ENCODE results near the gene MYL4. TPM values are rescaled to one million over a fixed set of nuclear protein-coding genes. Genes with fewer than 3 reads are reported as not detected.

MYL4 gene
- 0.17 TPM in 1 of 5 replicates, not detected in the others for total RNA-seq (2022; extraction: Qiagen RNA extraction; ENCODE audit: low read depth)

GRCh38 chr17:47208744-47209488, at the start of gene MYL4:
TSS of gene MYL4 (plus strand) at chr17:47209348. CDS start at chr17:47209423, 75 bp downstream.

GRCh38 chr17:47188876-47189731, 20.0 kb upstream of the MYL4 start, which contains the start of gene CDC27:
TSS of gene CDC27 (minus strand) at chr17:47189295. CDS start at chr17:47189172, 123 bp downstream.

GRCh38 chr17:47253541-47254402, 44.6 kb downstream of the MYL4 start, which contains the start of gene ITGB3:
TSS of gene ITGB3 (plus strand) at chr17:47253827. CDS start at chr17:47253862, 35 bp downstream.

Other genes starting within 250 kb of the MYL4 start
- gene RPRML, start 230.1 kb upstream of the MYL4 start, total RNA-seq (2022; extraction: Qiagen RNA extraction; ENCODE audit: low read depth) = 0.48 to 0.84 TPM (median 0.67 TPM) in 5 replicates
- 70.2 to 92.4 TPM (median 77.0 TPM) in 5 replicates for gene CDC27, start 20.1 kb upstream of the MYL4 start, total RNA-seq (2022; extraction: Qiagen RNA extraction; ENCODE audit: low read depth)
- 3.5 to 5.8 TPM (median 5.1 TPM) in 5 replicates for gene ITGB3, start 44.5 kb downstream of the MYL4 start, total RNA-seq (2022; extraction: Qiagen RNA extraction; ENCODE audit: low read depth)
- gene EFCAB13, start 114.6 kb downstream of the MYL4 start, total RNA-seq (2022; extraction: Qiagen RNA extraction; ENCODE audit: low read depth) = 0.72 to 2.9 TPM (median 1.9 TPM) in 5 replicates